Hematopoietic multipotent progenitor cell treated with erythropoietin and hydrocortisone succinate and interleukin-3 and kit ligand, for 15 days (in vitro differentiated cells): Measurements from ENCODE around the gene FUT6.
"Not testable (repeated sequence)": the region's sequence is repeated elsewhere in the genome, so short reads cannot be mapped to it uniquely, and the experiment has no call there.

ENCODE experiments used
- DNase-seq: peaks from one replicate; pipeline ENCODE4 v3.0.0-alpha.2; 2015; ENCODE audit warnings: low spot score

FUT6 gene

DNA sequence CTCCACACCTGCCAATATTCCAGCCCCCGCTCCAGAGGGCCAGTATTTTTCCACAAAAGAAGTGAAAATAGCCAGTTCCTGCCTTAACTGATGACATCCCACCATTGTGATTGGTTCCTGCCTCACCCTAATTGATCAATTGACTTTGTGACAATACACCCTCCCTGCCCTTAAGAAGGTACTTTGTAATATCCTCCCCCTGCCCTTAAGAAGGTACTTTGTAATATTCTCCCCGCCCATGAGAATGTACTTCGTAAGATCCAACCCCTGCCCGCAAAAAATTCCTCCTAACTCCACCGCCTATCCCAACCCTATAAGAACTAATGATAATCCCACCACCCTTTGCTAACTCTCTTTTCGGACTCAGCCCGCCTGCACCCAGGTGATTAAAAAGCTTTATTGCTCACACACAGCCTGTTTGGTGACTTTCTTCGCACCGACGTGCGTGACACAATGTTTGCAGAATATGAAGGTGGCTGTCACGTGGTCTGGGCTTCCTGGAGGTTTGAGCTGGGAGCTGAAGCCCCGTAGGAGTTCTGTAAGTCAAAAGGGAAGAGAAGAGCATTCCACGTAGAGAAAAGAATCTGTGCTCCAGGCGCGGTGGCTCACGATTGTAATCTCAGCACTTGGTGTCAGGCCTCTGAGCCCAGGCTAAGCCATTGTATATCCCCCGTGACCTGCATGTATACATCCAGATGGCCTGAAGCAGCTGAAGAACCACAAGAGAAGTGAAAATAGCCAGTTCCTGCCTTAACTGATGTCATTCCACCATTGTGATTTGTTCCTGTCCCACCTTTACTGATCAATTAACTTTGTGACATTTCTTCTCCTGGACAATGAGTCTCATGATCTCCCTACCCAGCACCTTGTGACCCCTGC lies 17.9 kb upstream of the FUT6 start:
- no peak for DNase-seq

- DNase-seq = not testable (repeated sequence)
Observed at GRCh38 chr19:5855151-5855550, 15.6 kb upstream of the FUT6 start.

DNA sequence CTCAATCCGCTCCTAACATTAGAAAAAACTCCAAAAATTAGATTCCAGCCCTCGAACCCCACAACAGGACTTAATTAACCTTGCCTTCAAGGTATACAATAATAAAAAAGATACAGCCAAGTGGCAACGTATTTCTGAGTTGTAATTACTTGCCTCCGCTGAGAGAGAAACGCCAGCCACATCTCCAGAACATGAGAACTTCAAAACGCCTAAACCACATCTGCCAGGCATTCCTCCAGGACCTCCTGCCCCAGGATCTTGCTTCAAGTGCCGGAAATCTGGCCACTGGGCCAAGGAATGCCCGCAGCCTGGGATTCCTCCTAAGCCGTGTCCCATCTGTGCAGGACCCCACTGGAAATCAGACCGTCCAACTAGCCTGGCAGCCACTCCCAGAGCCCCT lies 14.6 kb upstream of the FUT6 start:
- DNase-seq = not testable (repeated sequence)

- DNase-seq = no peak
Observed at GRCh38 chr19:5851302-5851701, 11.8 kb upstream of the FUT6 start, which contains the start of gene FUT3. Gene FUT3, minus strand, starts transcription at chr19:5851449.

DNA sequence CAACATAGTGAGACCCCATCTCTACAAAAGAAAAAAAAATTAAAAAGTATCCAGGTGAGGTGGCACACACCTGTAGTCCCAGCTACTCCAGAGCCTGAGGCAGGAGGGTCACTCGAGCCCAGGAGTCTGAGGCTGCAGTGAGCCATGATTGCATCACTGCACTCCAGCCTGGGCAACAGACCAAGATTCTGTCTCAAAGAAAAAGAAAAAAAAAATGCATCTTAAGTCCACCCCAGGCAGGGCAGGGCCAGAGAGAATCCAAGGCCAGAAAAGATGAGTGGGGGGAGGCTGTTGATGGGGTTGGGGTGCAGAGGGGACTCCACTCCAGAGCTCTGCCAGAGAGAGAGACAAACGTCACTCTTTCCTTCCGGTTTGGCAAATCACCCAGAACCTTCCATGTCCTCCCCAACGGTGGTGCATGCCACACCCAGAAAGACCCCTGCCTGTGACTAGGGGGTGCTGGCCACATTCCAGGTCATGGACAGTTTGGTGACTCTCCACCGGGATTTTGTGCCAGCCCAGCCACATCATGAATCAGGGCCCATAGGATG lies 11.3 kb upstream of the FUT6 start:
- no peak for DNase-seq

GRCh38 chr19:5850189-5850588 lies 10.7 kb upstream of the FUT6 start:
- DNase-seq = no peak

GRCh38 chr19:5848621-5849020 lies 9.1 kb upstream of the FUT6 start:
- not testable (repeated sequence) for DNase-seq

- DNase-seq = not testable (repeated sequence)
Observed at GRCh38 chr19:5847846-5848245, 8.3 kb upstream of the FUT6 start.

DNA sequence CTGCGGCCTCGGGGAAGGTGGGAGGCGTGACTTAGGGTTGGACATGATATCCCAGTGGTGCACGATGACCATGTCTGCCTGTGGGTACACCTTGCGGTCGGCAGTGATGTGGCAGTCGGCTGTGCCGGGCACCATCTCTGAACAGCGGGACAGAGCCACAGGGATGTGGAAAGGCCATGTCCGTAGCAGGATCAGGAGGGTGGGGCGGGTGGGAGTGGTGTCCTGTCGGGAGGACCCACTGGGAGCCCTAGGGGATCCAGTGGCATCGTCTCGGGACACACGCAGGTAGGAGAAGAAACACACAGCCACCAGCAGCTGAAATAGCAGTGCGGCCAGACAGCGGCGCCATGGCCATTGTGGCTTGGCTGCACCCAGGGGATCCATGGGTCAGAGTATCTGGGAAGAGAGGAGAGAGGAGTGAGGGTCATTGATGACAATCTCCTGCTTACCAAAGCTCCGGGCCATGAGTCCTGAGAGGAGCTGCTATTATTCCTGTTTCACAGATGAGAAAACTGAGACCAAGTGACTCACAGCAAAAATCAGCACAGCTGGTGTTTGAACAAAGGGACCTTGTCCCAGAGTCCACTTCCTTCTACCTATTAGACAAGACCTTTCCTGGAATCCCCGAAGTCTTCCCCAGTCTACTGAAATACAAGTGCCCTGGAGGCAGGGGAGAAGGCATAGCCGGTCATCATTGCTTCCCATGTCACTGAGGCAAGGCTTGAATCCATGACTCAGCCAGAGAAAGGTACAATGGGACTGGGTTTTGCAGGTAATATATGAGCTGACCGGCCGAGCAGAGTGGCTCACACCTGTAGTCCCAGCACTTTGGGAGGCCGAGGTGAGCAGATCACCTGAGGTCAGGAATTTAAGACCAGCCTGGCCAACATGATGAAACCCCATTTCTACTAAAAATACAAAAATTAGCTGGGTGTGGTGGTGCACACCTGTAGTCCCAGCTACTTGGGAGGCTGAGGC lies 5.2 kb upstream of the FUT6 start:
- no peak for DNase-seq

- no peak for DNase-seq
Observed at GRCh38 chr19:5843295-5843927, 3.9 kb upstream of the FUT6 start.

GRCh38 chr19:5841735-5842111 lies 2.2 kb upstream of the FUT6 start:
- not testable (repeated sequence) for DNase-seq

GRCh38 chr19:5838353-5839064 lies 993 bp downstream of the FUT6 start:
- no peak for DNase-seq

DNA sequence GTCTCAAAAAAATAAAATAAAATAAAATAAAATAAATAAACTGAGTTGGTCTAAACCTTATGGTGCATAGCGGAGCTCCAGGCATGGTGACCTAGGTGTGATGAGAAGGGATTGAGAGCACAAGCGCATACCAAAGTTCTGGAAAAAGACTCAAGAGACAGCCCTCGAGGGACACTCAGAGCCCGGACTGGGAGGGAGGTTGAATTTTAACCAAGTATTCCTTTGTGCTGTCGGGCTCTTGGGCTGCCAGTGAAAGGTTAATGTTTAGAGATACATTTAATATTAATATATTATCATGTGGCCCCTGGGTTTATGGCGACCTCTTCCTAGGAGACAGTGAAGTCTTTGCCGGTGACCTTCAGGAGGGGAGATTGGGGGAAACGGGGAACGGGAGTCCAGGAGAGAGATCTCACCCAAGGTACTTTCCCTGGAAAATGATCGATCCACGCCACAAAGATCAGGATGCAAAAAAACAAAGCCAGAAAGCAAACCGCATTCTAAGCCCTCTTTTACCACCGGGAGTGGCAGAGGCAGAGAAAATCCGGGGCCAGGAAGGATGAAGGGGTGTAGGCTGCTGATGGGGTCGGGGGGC lies 1.6 kb downstream of the FUT6 start:
- DNase-seq = no peak

DNA sequence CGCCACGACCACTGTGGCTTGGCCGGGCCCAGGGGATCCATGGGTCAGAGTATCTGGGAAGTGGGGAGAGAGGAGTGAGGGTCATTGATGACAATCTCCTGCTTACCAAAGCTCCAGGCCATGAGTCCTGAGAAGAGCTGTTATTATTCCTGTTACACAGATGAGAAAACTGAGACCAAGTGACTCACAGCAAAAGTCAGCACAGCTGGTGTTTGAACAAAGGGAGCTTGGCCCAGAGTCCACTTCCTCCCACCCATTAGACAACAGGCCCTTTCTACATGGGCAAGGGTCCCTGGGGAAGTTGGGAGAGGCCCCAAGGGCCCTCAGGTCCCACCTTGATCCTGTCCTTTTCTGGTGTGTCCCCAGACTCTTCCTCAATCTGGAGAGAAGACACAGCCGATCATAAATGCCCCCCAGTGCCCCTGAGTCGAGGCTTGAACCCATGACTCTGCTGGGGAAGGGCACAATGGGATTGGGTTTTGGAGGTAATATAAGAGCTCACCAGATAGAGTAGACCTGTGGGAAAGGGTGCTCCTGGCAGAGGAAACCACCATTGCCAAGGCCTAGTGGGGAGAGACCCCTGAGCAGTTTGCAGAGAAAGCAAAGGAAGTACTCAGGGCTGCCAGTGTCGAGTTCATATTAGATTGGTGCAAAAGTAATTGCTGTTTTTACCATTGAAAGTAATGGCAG lies 6.8 kb downstream of the FUT6 start:
- no peak for DNase-seq

DNA sequence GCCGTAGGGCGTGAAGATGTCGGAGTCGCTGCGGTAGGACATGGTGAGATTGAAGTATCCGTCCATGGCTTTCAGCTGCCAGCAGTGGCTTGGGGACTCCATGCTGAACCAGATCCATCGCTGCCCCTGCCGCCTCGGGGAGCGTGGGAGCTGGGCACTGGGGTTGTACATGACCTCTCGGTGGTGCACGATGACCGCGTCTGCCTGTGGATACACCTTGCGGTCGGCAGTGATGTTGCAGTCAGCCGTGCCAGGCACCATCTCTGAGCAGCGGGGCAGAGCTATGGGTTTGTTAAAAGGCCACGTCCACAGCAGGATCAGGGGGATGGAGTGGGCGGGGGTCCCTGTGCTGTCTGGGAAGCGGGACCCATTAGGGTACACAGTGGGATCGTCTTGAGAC lies 7.4 kb downstream of the FUT6 start:
- no peak for DNase-seq

- DNase-seq = no peak
Observed at GRCh38 chr19:5831159-5831558, 8.3 kb downstream of the FUT6 start.

DNA sequence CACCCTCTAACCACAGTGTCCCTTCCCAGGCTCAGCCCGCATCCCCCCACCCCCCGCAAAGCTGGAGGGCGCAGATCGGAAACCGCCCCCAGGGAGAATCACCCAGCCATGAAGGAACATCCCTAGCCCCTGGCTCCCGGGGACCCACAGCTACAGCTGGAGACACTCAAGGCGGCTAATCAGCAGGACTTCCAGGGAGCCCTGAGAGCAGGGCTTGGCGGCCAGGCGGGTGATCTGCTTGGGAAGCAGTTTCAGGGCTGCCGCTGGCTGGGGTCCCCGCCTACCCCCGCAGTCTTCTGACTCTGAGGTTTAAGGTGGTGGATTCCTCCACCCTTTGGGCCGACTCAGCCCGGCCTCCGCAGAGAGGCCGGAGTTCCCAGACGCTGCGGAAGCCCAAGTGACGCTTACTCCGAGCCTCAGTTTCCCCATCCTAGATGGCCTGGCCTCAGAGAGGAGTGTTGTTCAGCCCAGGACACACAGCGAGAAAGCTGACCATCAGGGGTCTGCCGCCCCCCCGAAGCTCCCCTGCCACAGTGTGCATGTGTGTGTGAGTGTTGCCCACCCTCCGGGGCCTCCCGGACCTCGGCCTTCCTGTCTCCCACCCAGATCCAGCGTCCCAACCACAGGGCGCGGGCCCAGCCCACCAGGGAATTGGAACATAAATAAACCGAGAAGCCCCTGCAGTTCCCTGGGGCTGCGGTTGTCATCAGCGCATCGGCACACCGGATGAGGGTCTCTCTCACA lies 9.8 kb downstream of the FUT6 start:
- DNase-seq = no peak

DNA sequence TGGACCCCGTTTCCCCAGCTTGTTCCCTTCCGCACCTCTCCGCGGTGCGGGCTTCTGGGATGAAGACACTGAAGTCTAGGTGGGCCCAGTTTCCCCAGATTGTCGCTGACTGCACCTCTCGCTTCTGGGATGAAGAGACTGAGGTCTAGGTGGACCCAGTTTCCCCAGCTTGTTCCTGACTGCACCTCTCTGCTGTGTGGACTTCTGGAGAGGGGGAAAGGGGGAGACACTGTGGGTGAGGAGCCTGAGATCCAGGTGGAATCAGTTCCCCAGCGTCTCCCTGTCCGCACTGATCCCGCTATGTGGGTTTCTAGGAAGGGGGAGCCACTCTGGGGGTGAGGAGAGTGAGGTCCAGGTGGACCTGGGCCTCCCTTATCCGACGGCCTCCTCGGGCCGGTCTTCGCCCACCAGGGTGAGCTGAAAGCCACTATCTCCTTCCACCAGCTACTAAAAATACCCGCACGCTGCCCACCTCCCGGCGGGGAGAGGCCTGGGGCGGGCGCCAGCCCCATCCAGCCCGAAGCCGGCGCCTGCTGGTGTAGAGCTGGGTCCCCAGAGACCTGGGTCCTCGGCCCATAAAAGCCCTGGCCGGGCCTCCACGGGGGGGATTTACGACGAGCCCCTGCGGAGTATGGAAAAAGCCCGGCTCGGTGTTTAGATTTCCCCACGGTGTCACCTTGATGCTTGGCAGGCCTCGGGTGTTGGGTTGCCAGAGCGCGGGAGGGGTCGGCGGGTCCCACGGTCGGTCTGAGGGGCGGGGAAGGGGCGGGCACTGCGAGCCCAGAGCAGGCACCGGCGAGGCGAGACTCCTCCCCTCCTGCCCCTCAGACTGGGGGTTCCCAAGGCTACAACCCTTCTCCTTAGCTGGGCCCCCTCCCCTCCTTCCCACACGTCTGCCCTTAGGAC lies 10.6 kb downstream of the FUT6 start:
- DNase-seq = peak; percentile 21
